H1 (cell line): ENCODE measurements around the gene CACNA2D4. TPM values are rescaled to one million over a fixed set of nuclear protein-coding genes. Genes with fewer than 3 reads are reported as not detected.

ENCODE experiments used
- CTCF ChIA-PET: fragments of 300-600 bp; sonication (Branson Sonifier 250); formaldehyde crosslinking; loops from one replicate; lab custom pipeline; 2021; ENCODE audit not compliant: partially characterized antibody; lab: Charles Lee
- POLR2A ChIA-PET: fragments of 300-600 bp; sonication (Branson Sonifier 250); formaldehyde crosslinking; loops from one replicate; lab custom pipeline; 2021; ENCODE audit warnings: inconsistent platforms; ENCODE audit not compliant: partially characterized antibody; lab: Charles Lee
- DNase-seq, 2 experiments: peaks; one replicate each; pipeline versions ENCODE4 v3.0.0 to v3.0.0-alpha.2; 2010 to 2022; ENCODE audit warnings: low spot score in 2 of 2, low read depth in 1 of 2, mixed read lengths in 1 of 2
- FAIRE-seq: peaks from 2 replicates; lab custom pipeline; 2011; peaks lifted over from hg19 to GRCh38; lab: Jason Lieb, UNC
- H2AFZ ChIP-seq: 2 replicates; pipeline ENCODE4 v1.8.1; 2012; ENCODE audit warnings: low read length, inconsistent platforms
- H2AK5ac ChIP-seq: 2 replicates; pipeline ENCODE4 v1.6.1; 2013; ENCODE audit warnings: low read depth, low read length
- H2BK120ac ChIP-seq: replicated peaks from 2 replicates; pipeline ENCODE3; 2013; ENCODE audit warnings: low read depth, low read length, inconsistent platforms
- H2BK12ac ChIP-seq: 2 replicates; pipeline ENCODE4 v1.6.1; 2013; ENCODE audit warnings: low read depth, low read length
- H2BK15ac ChIP-seq: 2 replicates; pipeline ENCODE4 v1.6.1; 2013; ENCODE audit warnings: low read length
- H2BK20ac ChIP-seq: 2 replicates; pipeline ENCODE4 v1.6.1; 2013; ENCODE audit warnings: low read length
- H2BK5ac ChIP-seq: 2 replicates; pipeline ENCODE4 v1.6.1; 2013; ENCODE audit warnings: low read depth, low read length
- H3K14ac ChIP-seq: 2 replicates; pipeline ENCODE4 v1.6.1; 2013; ENCODE audit warnings: inconsistent platforms; ENCODE audit not compliant: insufficient read length
- H3K18ac ChIP-seq: 2 replicates; pipeline ENCODE4 v1.6.1; 2013; ENCODE audit warnings: low read length; ENCODE audit errors: extremely low read depth
- H3K23ac ChIP-seq: 2 replicates; pipeline ENCODE4 v1.6.1; 2013; ENCODE audit warnings: inconsistent platforms; ENCODE audit not compliant: insufficient read length
- H3K23me2 ChIP-seq: 2 replicates; pipeline ENCODE4 v1.6.1; 2013; ENCODE audit warnings: low read depth, low read length
- H3K27ac ChIP-seq: 2 replicates; pipeline ENCODE4 v1.6.1; 2011; ENCODE audit warnings: low read depth, low read length, inconsistent platforms
- H3K27me3 ChIP-seq, 4 experiments: replicated peaks in 1 of 4; 1 replicate in 1 of 4; 2 replicates in 3 of 4; pipeline versions ENCODE4 v1.6.1 to v1.8.1; 2011 to 2013; ENCODE audit warnings: low read length in 3 of 4, mild to moderate bottlenecking in 3 of 4, inconsistent platforms in 2 of 4, mixed read lengths in 2 of 4, moderate library complexity in 1 of 4; ENCODE audit not compliant: control insufficient read depth in 3 of 4, insufficient read depth in 3 of 4; ENCODE audit errors: extremely low read depth in 1 of 4
- H3K36me3 ChIP-seq, 4 experiments: 2 replicates each; pipeline versions ENCODE4 v1.6.1 to v1.8.1; 2011 to 2013; ENCODE audit warnings: mild to moderate bottlenecking in 4 of 4, low read length in 3 of 4, moderate library complexity in 2 of 4, control low read depth in 1 of 4, inconsistent platforms in 1 of 4; ENCODE audit not compliant: insufficient read depth in 4 of 4, control insufficient read depth in 2 of 4
- H3K4ac ChIP-seq: replicated peaks from 2 replicates; pipeline ENCODE3; 2013; ENCODE audit warnings: low read length, low read depth, mixed read lengths, inconsistent platforms; ENCODE audit not compliant: insufficient read length
- H3K4me1 ChIP-seq, 4 experiments: replicated peaks in 1 of 4; 1 replicate in 1 of 4; 2 replicates in 3 of 4; pipeline versions ENCODE4 v1.6.1 to v1.8.1; 2011 to 2013; ENCODE audit warnings: low read length in 3 of 4, inconsistent platforms in 2 of 4, mixed read lengths in 1 of 4; ENCODE audit not compliant: insufficient read depth in 4 of 4, control insufficient read depth in 3 of 4
- H3K4me2 ChIP-seq, 2 experiments: 2 replicates each; pipeline versions ENCODE4 v1.6.1 to v1.8.1; 2011 to 2013; ENCODE audit warnings: low read depth in 2 of 2, low read length in 2 of 2, control low read depth in 1 of 2, inconsistent platforms in 1 of 2, mild to moderate bottlenecking in 1 of 2; ENCODE audit not compliant: insufficient read depth in 1 of 2
- H3K4me3 ChIP-seq, 4 experiments: fragments of 200-600, 300-600 bp in 1 of 4; sonication (generic), shearing (Covaris generic), sonication (Bioruptor Twin) in 1 of 4; 2 replicates each; pipeline versions ENCODE4 v1.5.1 to v1.8.1; 2011 to 2016; ENCODE audit warnings: low read length in 4 of 4, low read depth in 3 of 4, control low read depth in 2 of 4, inconsistent platforms in 2 of 4, mild to moderate bottlenecking in 2 of 4, mixed read lengths in 1 of 4, moderate library complexity in 1 of 4; ENCODE audit not compliant: insufficient read depth in 2 of 4; ENCODE audit errors: extremely low read depth in 1 of 4
- H3K56ac ChIP-seq: replicated peaks from 2 replicates; pipeline ENCODE3; 2013; ENCODE audit warnings: low read depth, mild to moderate bottlenecking, mixed read lengths, low read length, inconsistent platforms; ENCODE audit not compliant: insufficient read length
- H3K79me1 ChIP-seq: 2 replicates; pipeline ENCODE4 v1.6.1; 2013; ENCODE audit warnings: low read depth, low read length, control low read depth
- H3K79me2 ChIP-seq, 2 experiments: 2 replicates each; pipeline versions ENCODE4 v1.6.1 to v1.8.1; 2012 to 2013; ENCODE audit warnings: low read length in 2 of 2, mild to moderate bottlenecking in 2 of 2, inconsistent platforms in 1 of 2; ENCODE audit not compliant: insufficient read depth in 2 of 2, control insufficient read depth in 1 of 2
- H3K9ac ChIP-seq, 4 experiments: replicated peaks in 1 of 4; 1 replicate in 1 of 4; 2 replicates in 3 of 4; pipeline versions ENCODE4 v1.6.1 to v1.8.1; 2011 to 2013; ENCODE audit warnings: low read depth in 3 of 4, low read length in 3 of 4, control low read depth in 2 of 4, mild to moderate bottlenecking in 2 of 4, moderate library complexity in 2 of 4, inconsistent platforms in 1 of 4; ENCODE audit errors: extremely low read depth in 1 of 4
- H3K9me3 ChIP-seq, 2 experiments: 2 replicates each; pipeline versions ENCODE4 v1.6.1 to v1.8.1; 2012 to 2013; ENCODE audit warnings: mild to moderate bottlenecking in 2 of 2, moderate library complexity in 2 of 2, control low read depth in 1 of 2, inconsistent platforms in 1 of 2, low read depth in 1 of 2, low read length in 1 of 2, mixed read lengths in 1 of 2; ENCODE audit not compliant: insufficient read depth in 2 of 2
- H4K20me1 ChIP-seq, 2 experiments: replicated peaks in 1 of 2; 2 replicates each; pipeline versions ENCODE3 to v1.8.1; 2011 to 2013; ENCODE audit warnings: inconsistent platforms in 2 of 2, low read length in 2 of 2, mild to moderate bottlenecking in 1 of 2; ENCODE audit not compliant: insufficient read depth in 2 of 2, control insufficient read depth in 1 of 2
- H4K5ac ChIP-seq: 2 replicates; pipeline ENCODE4 v1.6.1; 2013; ENCODE audit warnings: low read length, low read depth, mixed read lengths, inconsistent platforms; ENCODE audit not compliant: insufficient read length
- H4K8ac ChIP-seq: 2 replicates; pipeline ENCODE4 v1.8.0; 2013; ENCODE audit warnings: mild to moderate bottlenecking, moderate library complexity, low read length, inconsistent platforms; ENCODE audit not compliant: insufficient read depth; ENCODE audit errors: extremely low read depth
- H4K91ac ChIP-seq: replicated peaks from 2 replicates; pipeline ENCODE3; 2013; ENCODE audit warnings: low read length, mixed read lengths, inconsistent platforms; ENCODE audit not compliant: insufficient read length
- CHD1 ChIP-seq: IDR thresholded peaks from 2 replicates; pipeline ENCODE4 v1.6.1; 2012; ENCODE audit warnings: low read depth, low read length, improper control_type of control experiment
- WGBS, 2 experiments: shearing (Covaris generic) in 1 of 2; methylation state at CpG; one replicate each; pipeline versions ENCODE4 v1.1.6 to v1.1.7; 2013 to 2015; ENCODE audit warnings: low lambda C conversion rate in 2 of 2, mixed read lengths in 2 of 2, inconsistent platforms in 1 of 2, low coverage in 1 of 2, missing lambda C conversion rate in 1 of 2; ENCODE audit not compliant: insufficient replicate concordance in 2 of 2, insufficient coverage in 1 of 2, insufficient read length in 1 of 2; ENCODE audit errors: extremely low coverage in 1 of 2, missing lambda C conversion rate in 1 of 2; 5-methylcytosine and 5-hydroxymethylcytosine counted together
- polyA plus RNA-seq, 7 experiments: library from polyadenylated mRNA; depleted of rRNA in 3 of 7; stranded (reverse) in 5 of 7; unstranded in 2 of 7; fragments of >200 nt in 5 of 7; fragments of 200-250 nt in 2 of 7; gene quantifications; 1 replicate in 5 of 7; 2 replicates in 1 of 7; 4 replicates in 1 of 7; pipeline versions ENCODE4 v1.2.1 to v1.2.3, GENCODE V29; 2011 to 2013; ENCODE audit warnings: missing spikeins in 2 of 7, mixed read lengths in 2 of 7
- total RNA-seq: library from RNA; stranded (reverse); fragmentation: NEBNext Ultra II Directional; extraction: Animal tissue kit (Norgen Biotek cat#: 25700); gene quantifications from 2 replicates; pipeline ENCODE4 v1.2.1, GENCODE V29; 2021

The CACNA2D4 gene
- total and polyA plus RNA-seq, 2 of the 8 experiments (the other 6 are each of a cell fraction or from before 2014, with no cell fraction given), result 0.44 to 0.88 TPM

- Histone ChIP-seq H4K20me1 (no peaks in the 10 kb centered on the region), H3K36me3 (no peaks in the 10 kb centered on the region), H4K8ac (0 out of 2 replicates have a peak overlapping the region, but pooled peaks have one; percentile 72), H4K91ac (no peak overlapping the region), H3K9ac (no peak overlapping the region), H3K79me1 (no peaks in the 10 kb centered on the region), H2BK120ac (no peak overlapping the region), H3K18ac (no peak overlapping the region), H3K4me2 (no peak overlapping the region), H2BK5ac (no peak overlapping the region), H2BK12ac (no peak overlapping the region), H3K14ac (no peak overlapping the region), H3K9me3 (no peaks in the 10 kb centered on the region), H3K27me3 (no peaks in the 10 kb centered on the region), H3K79me2 (no peaks in the 10 kb centered on the region), H2AFZ (no peak overlapping the region), H2AK5ac (no peak overlapping the region), H4K5ac (no peak overlapping the region), H3K23me2 (no peaks in the 10 kb centered on the region), H3K23ac (no peak overlapping the region), H3K4me3 (no peak overlapping the region), H2BK20ac (no peak overlapping the region), H2BK15ac (no peak overlapping the region), H3K4me1 (peaks cover 0 to 10% (median under 1%) of the 10 kb centered on the region in 4 experiments; a peak in 3 of 7 replicates), H3K27ac (no peak overlapping the region), H3K4ac (no peak overlapping the region), H3K56ac (no peak overlapping the region)
- ChIA-PET POLR2A (no interaction called here), CTCF (interaction anchor here (1.2 to 3.0 kb wide), 7 partner anchors 25 to 558 kb away, joined by 3 to 16 read pairs (median 7); no protein-coding TSS in a partner anchor)
- 87% methylated on average over 11 of the region's 12 CpGs; no CpG with 5 or more reads in 1 of the 2 experiments for WGBS, 2 experiments
- DNase-seq (no peak), FAIRE-seq (no peak)
- no peak for TF ChIP-seq CHD1
Observed at GRCh38 chr12:1837541-1838204, 80.8 kb downstream of the CACNA2D4 start.
